IMR-90 (cell line): ENCODE results near the gene SERPINH1.

Experiments used
- BHLHE40 ChIP-seq: fragments of 150-350 bp; IDR thresholded peaks from 2 replicates; pipeline ENCODE4 v1.6.1; 2016; ENCODE audit warnings: mild to moderate bottlenecking, low read depth, low read length
- CEBPB ChIP-seq: IDR thresholded peaks from 2 replicates; pipeline ENCODE4 v1.6.1; 2012; ENCODE audit warnings: low read depth, low read length, improper control_type of control experiment
- FOS ChIP-seq: fragments of 150-350 bp; IDR thresholded peaks from 2 replicates; pipeline ENCODE4 v1.6.1; 2016; ENCODE audit warnings: low read depth, low read length
- MAFK ChIP-seq: IDR thresholded peaks from 2 replicates; pipeline ENCODE4 v1.6.1; 2012; ENCODE audit warnings: low read depth, low read length, improper control_type of control experiment
- MAZ ChIP-seq: IDR thresholded peaks from 2 replicates; pipeline ENCODE4 v1.6.1; 2012; ENCODE audit warnings: low read depth, mild to moderate bottlenecking, low read length, improper control_type of control experiment, moderate library complexity, borderline replicate concordance
- MXI1 ChIP-seq: IDR thresholded peaks from 2 replicates; pipeline ENCODE4 v1.6.1; 2012; ENCODE audit warnings: low read depth, mild to moderate bottlenecking, low read length, moderate library complexity, borderline replicate concordance
- NFE2L2 ChIP-seq: fragments of 150-350 bp; IDR thresholded peaks from 2 replicates; pipeline ENCODE4 v1.6.1; 2016; ENCODE audit warnings: low read depth, mild to moderate bottlenecking, low read length
- POLR2A ChIP-seq: IDR thresholded peaks from 2 replicates; pipeline ENCODE4 v1.6.1; 2012; ENCODE audit warnings: mild to moderate bottlenecking, low read depth, low read length
- RAD21 ChIP-seq: IDR thresholded peaks from 2 replicates; pipeline ENCODE4 v1.6.1; 2012; ENCODE audit warnings: low read length, improper control_type of control experiment
- RCOR1 ChIP-seq: IDR thresholded peaks from 2 replicates; pipeline ENCODE4 v1.6.1; 2012; ENCODE audit warnings: mild to moderate bottlenecking, low read length, improper control_type of control experiment; ENCODE audit not compliant: insufficient replicate concordance
- RFX5 ChIP-seq: IDR thresholded peaks from 2 replicates; pipeline ENCODE4 v1.8.0; 2012; ENCODE audit warnings: low read depth, mild to moderate bottlenecking, low read length, moderate library complexity
- TF ChIP-seq, protein P1 (sequence below): conservative IDR thresholded peaks from 2 replicates; pipeline ENCODE4 v1.5.1; 2012; ENCODE audit warnings: mild to moderate bottlenecking, low read depth, low read length, improper control_type of control experiment
- TF ChIP-seq, protein P2 (sequence below): fragments of 150-350 bp; IDR thresholded peaks from 2 replicates; pipeline ENCODE4 v1.6.1; 2016; ENCODE audit warnings: low read depth, mild to moderate bottlenecking, low read length, moderate library complexity, borderline replicate concordance
- TF ChIP-seq, protein P3 (sequence below): fragments of 150-350 bp; IDR thresholded peaks from 2 replicates; pipeline ENCODE4 v1.6.1; 2017; ENCODE audit warnings: mild to moderate bottlenecking, antibody characterized with exemption, low read length, low read depth

DNA sequence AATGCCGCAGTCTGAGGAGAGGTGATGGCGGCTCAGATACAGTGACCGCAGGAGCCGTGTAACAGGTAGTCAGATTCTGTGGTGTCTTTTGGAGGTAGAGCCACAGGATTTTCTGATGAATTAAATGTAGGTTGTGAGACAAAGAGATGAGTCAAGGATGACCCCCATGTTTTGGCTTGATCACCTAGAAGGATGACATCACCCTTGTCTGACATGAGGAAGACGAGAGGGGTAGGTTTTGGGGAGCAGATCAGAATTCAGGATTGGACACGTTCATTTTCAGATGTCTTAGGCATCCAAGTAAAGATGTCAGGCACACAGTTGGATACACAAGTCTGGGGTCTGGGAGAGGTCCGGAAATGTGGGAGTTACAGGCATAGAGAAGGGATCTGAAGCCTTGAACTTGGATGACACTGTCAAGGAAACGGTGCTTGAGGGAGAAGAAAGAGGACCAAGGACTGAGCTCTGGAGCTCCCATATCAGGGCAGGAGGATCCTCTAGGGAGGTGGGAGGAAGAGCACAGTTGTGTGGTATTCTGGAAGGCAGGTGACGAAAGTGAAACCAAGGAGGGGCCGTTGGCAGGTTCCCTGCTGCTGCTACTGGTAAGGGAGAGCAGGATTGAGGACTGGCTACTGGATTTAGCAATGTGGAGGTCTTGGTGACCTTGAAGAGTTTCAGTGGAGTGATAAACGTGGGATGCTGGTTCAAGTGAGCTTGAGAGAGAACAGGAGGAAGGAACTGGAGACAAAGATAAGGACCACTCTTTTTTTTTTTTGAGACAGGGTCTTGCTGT, 23.7 kb upstream of the SERPINH1 start:
- TF ChIP-seq MXI1 (no peak), MAFK (no peak), POLR2A (no peak), RCOR1 (no peak), NFE2L2 (no peak), RAD21 (no peak), BHLHE40 (no peak), CEBPB (no peak), FOS (no peak), MAZ (no peak), RFX5 (no peak)
- TF ChIP-seq, protein P1, sequence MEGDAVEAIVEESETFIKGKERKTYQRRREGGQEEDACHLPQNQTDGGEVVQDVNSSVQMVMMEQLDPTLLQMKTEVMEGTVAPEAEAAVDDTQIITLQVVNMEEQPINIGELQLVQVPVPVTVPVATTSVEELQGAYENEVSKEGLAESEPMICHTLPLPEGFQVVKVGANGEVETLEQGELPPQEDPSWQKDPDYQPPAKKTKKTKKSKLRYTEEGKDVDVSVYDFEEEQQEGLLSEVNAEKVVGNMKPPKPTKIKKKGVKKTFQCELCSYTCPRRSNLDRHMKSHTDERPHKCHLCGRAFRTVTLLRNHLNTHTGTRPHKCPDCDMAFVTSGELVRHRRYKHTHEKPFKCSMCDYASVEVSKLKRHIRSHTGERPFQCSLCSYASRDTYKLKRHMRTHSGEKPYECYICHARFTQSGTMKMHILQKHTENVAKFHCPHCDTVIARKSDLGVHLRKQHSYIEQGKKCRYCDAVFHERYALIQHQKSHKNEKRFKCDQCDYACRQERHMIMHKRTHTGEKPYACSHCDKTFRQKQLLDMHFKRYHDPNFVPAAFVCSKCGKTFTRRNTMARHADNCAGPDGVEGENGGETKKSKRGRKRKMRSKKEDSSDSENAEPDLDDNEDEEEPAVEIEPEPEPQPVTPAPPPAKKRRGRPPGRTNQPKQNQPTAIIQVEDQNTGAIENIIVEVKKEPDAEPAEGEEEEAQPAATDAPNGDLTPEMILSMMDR: no peak
- TF ChIP-seq, protein P2, sequence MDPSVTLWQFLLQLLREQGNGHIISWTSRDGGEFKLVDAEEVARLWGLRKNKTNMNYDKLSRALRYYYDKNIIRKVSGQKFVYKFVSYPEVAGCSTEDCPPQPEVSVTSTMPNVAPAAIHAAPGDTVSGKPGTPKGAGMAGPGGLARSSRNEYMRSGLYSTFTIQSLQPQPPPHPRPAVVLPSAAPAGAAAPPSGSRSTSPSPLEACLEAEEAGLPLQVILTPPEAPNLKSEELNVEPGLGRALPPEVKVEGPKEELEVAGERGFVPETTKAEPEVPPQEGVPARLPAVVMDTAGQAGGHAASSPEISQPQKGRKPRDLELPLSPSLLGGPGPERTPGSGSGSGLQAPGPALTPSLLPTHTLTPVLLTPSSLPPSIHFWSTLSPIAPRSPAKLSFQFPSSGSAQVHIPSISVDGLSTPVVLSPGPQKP: no peak
- TF ChIP-seq, protein P3, sequence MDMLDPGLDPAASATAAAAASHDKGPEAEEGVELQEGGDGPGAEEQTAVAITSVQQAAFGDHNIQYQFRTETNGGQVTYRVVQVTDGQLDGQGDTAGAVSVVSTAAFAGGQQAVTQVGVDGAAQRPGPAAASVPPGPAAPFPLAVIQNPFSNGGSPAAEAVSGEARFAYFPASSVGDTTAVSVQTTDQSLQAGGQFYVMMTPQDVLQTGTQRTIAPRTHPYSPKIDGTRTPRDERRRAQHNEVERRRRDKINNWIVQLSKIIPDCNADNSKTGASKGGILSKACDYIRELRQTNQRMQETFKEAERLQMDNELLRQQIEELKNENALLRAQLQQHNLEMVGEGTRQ: no peak
